Endothelial cell of umbilical vein (primary cell): Measurements from ENCODE around the gene GALNT13.

Experiments used
- CTCF ChIP-seq, 2 donors: IDR thresholded peaks; 1 replicate in 1 of 2; 2 replicates in 1 of 2; pipeline ENCODE4 v1.5.1; 2011; ENCODE audit warnings: low read length in 2 of 2, mild to moderate bottlenecking in 2 of 2, moderate library complexity in 2 of 2, control low read depth in 1 of 2, inconsistent platforms in 1 of 2, low read depth in 1 of 2; ENCODE audit not compliant: insufficient read depth in 1 of 2; ENCODE audit errors: extremely low read depth in 1 of 2
- MYC ChIP-seq: IDR thresholded peaks from one replicate; pipeline ENCODE4 v1.6.1; 2011; ENCODE audit warnings: mild to moderate bottlenecking, low read depth, low read length
- POLR2A ChIP-seq: IDR thresholded peaks from 2 replicates; pipeline ENCODE4 v1.6.1; 2012; ENCODE audit warnings: low read depth, mild to moderate bottlenecking, control low read depth, low read length

GRCh38 chr2:154092571-154092970 lies 220.8 kb downstream of the GALNT13 start:
- no peak for TF ChIP-seq POLR2A
- no peak for TF ChIP-seq CTCF (IDR thresholded peaks at IDR 0.05; ENCODE audit: extremely low read depth in 1 of 2, insufficient read depth in 1 of 2, low read depth in 1 of 2, low read length in 2 of 2)
- no peak for TF ChIP-seq MYC
